Mesendoderm (in vitro differentiated cells): ENCODE data around the gene NCK2.

Experiments used
- DNase-seq: peaks from one replicate; pipeline ENCODE4 v3.0.0; 2013
- H2AK5ac ChIP-seq: 2 replicates; pipeline ENCODE4 v1.6.1; 2013; ENCODE audit warnings: low read length, inconsistent platforms
- H2BK120ac ChIP-seq: 2 replicates; pipeline ENCODE4 v1.6.1; 2013; ENCODE audit warnings: low read depth, mild to moderate bottlenecking, low read length, moderate library complexity, mixed read lengths
- H2BK15ac ChIP-seq: replicated peaks from 2 replicates; pipeline ENCODE4 v1.6.1; 2013; ENCODE audit warnings: low read depth, mild to moderate bottlenecking, moderate library complexity
- H2BK5ac ChIP-seq: 2 replicates; pipeline ENCODE4 v1.6.1; 2013; ENCODE audit warnings: low read length, inconsistent platforms
- H3K18ac ChIP-seq: 2 replicates; pipeline ENCODE4 v1.6.1; 2013; ENCODE audit warnings: mild to moderate bottlenecking, low read length, mixed read lengths
- H3K23ac ChIP-seq: one replicate; pipeline ENCODE4 v1.6.1; 2013; ENCODE audit warnings: low read length
- H3K27ac ChIP-seq: 2 replicates; pipeline ENCODE4 v1.5.1; 2013; ENCODE audit warnings: low read depth, mild to moderate bottlenecking, inconsistent platforms, low read length, moderate library complexity
- H3K27me3 ChIP-seq: 2 replicates; pipeline ENCODE4 v1.6.1; 2013; ENCODE audit warnings: low read length, control low read depth, mild to moderate bottlenecking, inconsistent platforms; ENCODE audit not compliant: insufficient read depth, poor library complexity
- H3K36me3 ChIP-seq: 2 replicates; pipeline ENCODE4 v1.6.1; 2013; ENCODE audit warnings: low read length, inconsistent platforms; ENCODE audit not compliant: control insufficient read depth, insufficient read depth
- H3K4ac ChIP-seq: one replicate; pipeline ENCODE4 v1.6.1; 2013; ENCODE audit warnings: low read depth, mild to moderate bottlenecking, low read length, moderate library complexity
- H3K4me1 ChIP-seq: 2 replicates; pipeline ENCODE4 v1.6.1; 2013; ENCODE audit warnings: low read depth, low read length, inconsistent platforms; ENCODE audit not compliant: control insufficient read depth
- H3K4me2 ChIP-seq: 2 replicates; pipeline ENCODE4 v1.6.1; 2013; ENCODE audit warnings: low read length
- H3K4me3 ChIP-seq: 2 replicates; pipeline ENCODE4 v1.5.1; 2013; ENCODE audit warnings: mild to moderate bottlenecking, low read length
- H3K56ac ChIP-seq: one replicate; pipeline ENCODE4 v1.6.1; 2013; ENCODE audit warnings: low read length
- H3K79me1 ChIP-seq: 2 replicates; pipeline ENCODE4 v1.6.1; 2013; ENCODE audit warnings: low read length, inconsistent platforms
- H3K79me2 ChIP-seq: 2 replicates; pipeline ENCODE4 v1.6.1; 2013; ENCODE audit warnings: mild to moderate bottlenecking, low read length; ENCODE audit not compliant: control insufficient read depth, insufficient read depth
- H3K9ac ChIP-seq: 2 replicates; pipeline ENCODE4 v1.6.1; 2013; ENCODE audit warnings: low read length, inconsistent platforms
- H4K5ac ChIP-seq: one replicate; pipeline ENCODE4 v1.6.1; 2013; ENCODE audit warnings: low read length
- H4K8ac ChIP-seq: one replicate; pipeline ENCODE4 v1.6.1; 2013; ENCODE audit warnings: low read depth, mild to moderate bottlenecking, control low read depth, low read length, moderate library complexity
- whole genome bisulfite sequencing: extraction: QIAGEN DNeasy Blood & Tissue Kit; methylation state at CpG from one replicate; pipeline ENCODE4 v1.1.7; 2013; ENCODE audit warnings: low lambda C conversion rate, missing lambda C conversion rate; ENCODE audit not compliant: insufficient coverage; ENCODE audit errors: extremely low coverage; 5-methylcytosine and 5-hydroxymethylcytosine counted together

Gene NCK2

GRCh38 chr2:105911425-105911824, 166.7 kb downstream of the NCK2 start:
- no peak overlapping the region for H3K23ac ChIP-seq
- H3K4me1 ChIP-seq, result no peaks in the 10 kb centered on the region
- no peak overlapping the region for H2BK5ac ChIP-seq
- no peak for DNase-seq
- H3K56ac ChIP-seq, result no peak overlapping the region
- WGBS, result no CpG with 5 or more reads among the region's 3 CpGs
- H2BK15ac ChIP-seq, result no peak overlapping the region
- no peak overlapping the region for H4K5ac ChIP-seq
- no peak overlapping the region for H4K8ac ChIP-seq
- H3K79me1 ChIP-seq, result no peaks in the 10 kb centered on the region
- no peak overlapping the region for H3K27ac ChIP-seq
- H3K9ac ChIP-seq, result no peak overlapping the region
- H3K4me3 ChIP-seq, result no peak overlapping the region
- H3K18ac ChIP-seq, result no peak overlapping the region
- H3K4me2 ChIP-seq, result no peak overlapping the region
- no peaks in the 10 kb centered on the region for H3K27me3 ChIP-seq
- no peaks in the 10 kb centered on the region for H3K36me3 ChIP-seq
- H3K79me2 ChIP-seq, result no peaks in the 10 kb centered on the region
- H2AK5ac ChIP-seq, result no peak overlapping the region
- H3K4ac ChIP-seq, result no peak overlapping the region
- no peak overlapping the region for H2BK120ac ChIP-seq

- Histone ChIP-seq H3K79me2 (no peaks in the 10 kb centered on the region), H3K18ac (no peak overlapping the region), H3K4me3 (no peak overlapping the region), H4K8ac (no peak overlapping the region), H3K79me1 (no peaks in the 10 kb centered on the region), H3K27ac (no peak overlapping the region), H3K27me3 (no peaks in the 10 kb centered on the region), H3K56ac (no peak overlapping the region), H3K9ac (no peak overlapping the region), H4K5ac (no peak overlapping the region), H2AK5ac (no peak overlapping the region), H3K36me3 (no peaks in the 10 kb centered on the region), H2BK5ac (no peak overlapping the region), H3K23ac (no peak overlapping the region), H3K4me1 (no peaks in the 10 kb centered on the region), H2BK120ac (no peak overlapping the region), H3K4ac (no peak overlapping the region), H3K4me2 (no peak overlapping the region), H2BK15ac (no peak overlapping the region)
- WGBS, result no CpG with 5 or more reads among the region's 2 CpGs
- DNase-seq, result no peak
Measured at GRCh38 chr2:105912081-105912480, 167.4 kb downstream of the NCK2 start.

- no peak overlapping the region for H4K5ac ChIP-seq
- no peak overlapping the region for H3K4me2 ChIP-seq
- no peak overlapping the region for H3K4me3 ChIP-seq
- WGBS, result no CpG with 5 or more reads among the region's 2 CpGs
- no peak overlapping the region for H3K56ac ChIP-seq
- no peaks in the 10 kb centered on the region for H3K27me3 ChIP-seq
- H3K4me1 ChIP-seq, result no peaks in the 10 kb centered on the region
- no peak overlapping the region for H4K8ac ChIP-seq
- H3K27ac ChIP-seq, result no peak overlapping the region
- no peaks in the 10 kb centered on the region for H3K79me2 ChIP-seq
- H2BK15ac ChIP-seq, result no peak overlapping the region
- H3K9ac ChIP-seq, result no peak overlapping the region
- no peaks in the 10 kb centered on the region for H3K36me3 ChIP-seq
- no peak overlapping the region for H3K4ac ChIP-seq
- no peak overlapping the region for H3K23ac ChIP-seq
- no peak overlapping the region for H2BK5ac ChIP-seq
- H2AK5ac ChIP-seq, result no peak overlapping the region
- DNase-seq, result no peak
- H3K18ac ChIP-seq, result no peak overlapping the region
- no peak overlapping the region for H2BK120ac ChIP-seq
- no peaks in the 10 kb centered on the region for H3K79me1 ChIP-seq
Measured at GRCh38 chr2:105915005-105915558, 170.4 kb downstream of the NCK2 start.

GRCh38 chr2:105917226-105917625, 172.5 kb downstream of the NCK2 start:
- Histone ChIP-seq H4K5ac (no peak overlapping the region), H4K8ac (no peak overlapping the region), H2BK120ac (no peak overlapping the region), H3K23ac (no peak overlapping the region), H2BK5ac (no peak overlapping the region), H2AK5ac (no peak overlapping the region), H3K79me2 (no peaks in the 10 kb centered on the region), H3K4me3 (no peak overlapping the region), H3K9ac (no peak overlapping the region), H3K36me3 (no peaks in the 10 kb centered on the region), H3K79me1 (no peaks in the 10 kb centered on the region), H3K4ac (no peak overlapping the region), H3K27me3 (no peaks in the 10 kb centered on the region), H2BK15ac (no peak overlapping the region), H3K18ac (no peak overlapping the region), H3K4me2 (no peak overlapping the region), H3K56ac (no peak overlapping the region), H3K4me1 (no peaks in the 10 kb centered on the region), H3K27ac (no peak overlapping the region)
- no CpG with 5 or more reads among the region's 4 CpGs for WGBS
- no peak for DNase-seq

GRCh38 chr2:105917688-105918087, 173.0 kb downstream of the NCK2 start:
- Histone ChIP-seq H4K5ac (no peak overlapping the region), H3K79me1 (no peaks in the 10 kb centered on the region), H3K23ac (no peak overlapping the region), H3K4ac (no peak overlapping the region), H2BK15ac (no peak overlapping the region), H3K18ac (no peak overlapping the region), H4K8ac (no peak overlapping the region), H3K9ac (no peak overlapping the region), H3K4me2 (no peak overlapping the region), H3K79me2 (no peaks in the 10 kb centered on the region), H3K4me1 (no peaks in the 10 kb centered on the region), H3K27me3 (no peaks in the 10 kb centered on the region), H2AK5ac (no peak overlapping the region), H3K36me3 (no peaks in the 10 kb centered on the region), H2BK120ac (no peak overlapping the region), H3K27ac (no peak overlapping the region), H3K4me3 (no peak overlapping the region), H2BK5ac (no peak overlapping the region), H3K56ac (no peak overlapping the region)
- no peak for DNase-seq
- no CpG with 5 or more reads among the region's 4 CpGs for WGBS

- no peak for DNase-seq
- Histone ChIP-seq H3K23ac (no peak overlapping the region), H3K79me2 (no peaks in the 10 kb centered on the region), H2BK15ac (no peak overlapping the region), H3K56ac (no peak overlapping the region), H4K5ac (no peak overlapping the region), H4K8ac (no peak overlapping the region), H3K4me1 (no peaks in the 10 kb centered on the region), H3K9ac (no peak overlapping the region), H3K4me2 (no peak overlapping the region), H2BK5ac (no peak overlapping the region), H3K27me3 (no peaks in the 10 kb centered on the region), H3K79me1 (no peaks in the 10 kb centered on the region), H3K4ac (no peak overlapping the region), H3K36me3 (no peaks in the 10 kb centered on the region), H2BK120ac (no peak overlapping the region), H3K18ac (no peak overlapping the region), H3K4me3 (no peak overlapping the region), H2AK5ac (no peak overlapping the region), H3K27ac (no peak overlapping the region)
- WGBS, result no CpG with 5 or more reads among the region's 3 CpGs
Measured at GRCh38 chr2:105919191-105919811, 174.6 kb downstream of the NCK2 start.
